ENCODE data around the gene SUN3. TPM values are rescaled to one million over a fixed set of nuclear protein-coding genes. Genes with fewer than 3 reads are reported as not detected.

The SUN3 gene
- total RNA-seq, 4 donors from 2014 or later: not detected

DNA sequence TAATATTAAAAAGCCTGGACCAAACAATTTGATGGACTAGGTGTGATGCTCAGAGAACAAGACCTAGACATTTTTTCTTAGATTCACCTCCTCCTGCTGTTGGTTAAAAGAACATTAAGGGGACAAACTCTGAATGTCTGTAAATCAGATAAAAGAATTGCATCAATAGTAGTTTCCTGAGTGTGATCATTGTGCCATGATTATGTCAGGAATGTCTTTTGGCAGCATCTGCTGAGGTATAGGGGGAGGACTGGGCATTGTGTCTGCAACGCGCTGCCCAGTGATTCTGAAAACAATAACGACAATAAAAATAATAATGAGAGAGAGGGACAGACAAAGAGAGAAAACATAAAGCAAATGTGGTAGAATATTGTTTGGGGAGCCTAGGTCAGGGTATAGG, 13.3 kb upstream of the SUN3 start:
- Histone ChIP-seq H3K4me3 (no peak overlapping the region), H3K27me3 (no peaks in the 10 kb centered on the region), H3K9me3 (no peaks in the 10 kb centered on the region), H3K4me1 (no peaks in the 10 kb centered on the region), H3K27ac (no peak overlapping the region), H3K36me3 (no peaks in the 10 kb centered on the region)
- no peak for TF ChIP-seq POLR2A (IDR thresholded peaks at IDR 0.05)
- TF ChIP-seq, protein P1, sequence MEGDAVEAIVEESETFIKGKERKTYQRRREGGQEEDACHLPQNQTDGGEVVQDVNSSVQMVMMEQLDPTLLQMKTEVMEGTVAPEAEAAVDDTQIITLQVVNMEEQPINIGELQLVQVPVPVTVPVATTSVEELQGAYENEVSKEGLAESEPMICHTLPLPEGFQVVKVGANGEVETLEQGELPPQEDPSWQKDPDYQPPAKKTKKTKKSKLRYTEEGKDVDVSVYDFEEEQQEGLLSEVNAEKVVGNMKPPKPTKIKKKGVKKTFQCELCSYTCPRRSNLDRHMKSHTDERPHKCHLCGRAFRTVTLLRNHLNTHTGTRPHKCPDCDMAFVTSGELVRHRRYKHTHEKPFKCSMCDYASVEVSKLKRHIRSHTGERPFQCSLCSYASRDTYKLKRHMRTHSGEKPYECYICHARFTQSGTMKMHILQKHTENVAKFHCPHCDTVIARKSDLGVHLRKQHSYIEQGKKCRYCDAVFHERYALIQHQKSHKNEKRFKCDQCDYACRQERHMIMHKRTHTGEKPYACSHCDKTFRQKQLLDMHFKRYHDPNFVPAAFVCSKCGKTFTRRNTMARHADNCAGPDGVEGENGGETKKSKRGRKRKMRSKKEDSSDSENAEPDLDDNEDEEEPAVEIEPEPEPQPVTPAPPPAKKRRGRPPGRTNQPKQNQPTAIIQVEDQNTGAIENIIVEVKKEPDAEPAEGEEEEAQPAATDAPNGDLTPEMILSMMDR (IDR thresholded peaks at IDR 0.05): no peak
- intact Hi-C loops (cut with DNase I; ENCODE audit: low total_unique reads): no loop called here
- DNase-seq: no peak

DNA sequence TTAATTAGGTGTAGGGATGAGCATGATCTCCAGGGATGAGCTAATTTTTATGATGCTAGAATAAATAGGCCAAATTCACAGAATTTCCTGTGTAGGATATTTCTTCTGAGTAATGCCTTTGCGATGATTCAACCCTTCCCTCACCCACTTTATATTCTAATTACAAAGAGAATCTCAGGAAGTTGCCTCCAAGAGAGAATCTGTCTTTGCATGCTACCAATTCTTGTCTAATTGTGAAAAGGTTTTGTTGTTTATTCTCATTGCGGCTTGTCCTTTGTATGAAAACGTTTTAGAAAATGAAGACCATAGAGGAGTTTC, 12.7 kb upstream of the SUN3 start:
- no peak overlapping the region for H3K27ac ChIP-seq
- intact Hi-C loops (cut with DNase I; ENCODE audit: low total_unique reads): no loop called here
- TF ChIP-seq POLR2A (IDR thresholded peaks at IDR 0.05): no peak
- TF ChIP-seq, protein P1 (IDR thresholded peaks at IDR 0.05): no peak
- no peaks in the 10 kb centered on the region for H3K27me3 ChIP-seq
- H3K4me3 ChIP-seq: no peak overlapping the region
- H3K9me3 ChIP-seq: no peaks in the 10 kb centered on the region
- no peaks in the 10 kb centered on the region for H3K36me3 ChIP-seq
- no peak for DNase-seq
- H3K4me1 ChIP-seq: no peaks in the 10 kb centered on the region

DNA sequence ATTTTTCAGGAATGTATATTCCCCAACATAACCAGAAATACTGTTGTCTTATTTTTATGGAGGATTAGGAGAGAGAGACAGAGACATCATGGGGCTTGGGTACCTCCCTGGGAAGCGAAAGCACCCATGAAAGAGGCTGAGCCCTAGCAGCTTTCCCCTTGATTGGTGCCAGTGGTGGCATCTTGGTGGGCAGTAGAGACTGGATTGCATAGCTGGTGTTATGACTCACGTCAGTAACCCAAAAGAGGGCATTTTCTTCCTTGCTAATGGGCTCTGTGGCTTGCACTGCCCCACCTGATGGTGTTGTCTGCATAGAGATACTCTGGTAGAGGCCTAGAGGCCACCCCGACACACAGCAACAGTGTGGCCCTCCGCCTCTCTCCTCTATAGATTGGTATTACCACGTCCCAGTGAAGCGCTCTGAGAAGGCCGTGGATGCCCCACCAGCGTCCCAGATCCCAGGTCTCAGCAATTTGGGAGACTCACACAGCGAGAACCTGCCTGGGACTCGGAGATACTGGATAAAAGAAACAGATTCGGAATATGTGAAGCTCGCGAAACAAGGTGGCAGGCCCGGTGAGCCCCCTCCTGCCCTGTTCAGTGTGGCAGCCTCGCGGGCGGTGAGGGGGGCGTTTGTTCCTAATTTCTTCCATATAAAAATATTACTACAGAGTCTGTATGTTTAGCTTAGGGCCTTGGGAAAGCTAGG, 12.2 kb upstream of the SUN3 start:
- TF ChIP-seq, protein P1 (IDR thresholded peaks at IDR 0.05): no peak
- TF ChIP-seq POLR2A (IDR thresholded peaks at IDR 0.05): no peak

DNA sequence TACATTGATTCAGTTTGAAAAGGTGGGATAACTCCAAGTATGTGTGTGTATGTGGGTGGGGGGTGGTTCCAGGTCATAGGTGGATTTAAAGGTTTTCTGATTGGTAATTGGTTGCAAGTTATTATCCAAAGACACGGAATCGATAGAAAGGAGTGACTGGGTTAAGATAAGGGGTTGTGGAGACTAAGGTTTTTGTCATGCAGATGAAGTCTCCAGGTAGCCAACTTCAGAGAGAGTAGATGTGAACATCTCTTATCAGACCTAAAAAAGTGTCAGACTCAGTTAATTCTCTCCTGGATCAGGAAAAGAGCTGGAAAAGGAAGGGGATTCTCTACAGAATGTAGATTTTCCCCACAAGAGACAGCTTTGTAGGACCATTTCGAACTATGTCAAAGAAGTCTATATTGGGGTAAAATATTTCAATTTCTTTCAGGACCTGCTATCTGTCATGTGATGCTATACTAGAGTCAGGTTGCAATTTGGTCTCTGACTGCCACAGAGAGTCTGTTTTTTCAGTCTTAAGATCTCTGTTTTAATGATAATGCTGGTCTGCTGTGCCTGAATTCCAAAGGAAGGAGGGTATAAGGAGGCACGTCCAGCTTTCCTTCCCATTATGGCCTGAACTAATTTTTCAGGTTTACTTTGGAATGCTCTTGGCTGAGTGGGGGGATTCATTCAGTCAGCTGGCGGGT, 10.1 kb upstream of the SUN3 start:
- Histone ChIP-seq H3K4me1 (no peaks in the 10 kb centered on the region), H3K36me3 (no peaks in the 10 kb centered on the region), H3K27ac (no peak overlapping the region), H3K27me3 (no peaks in the 10 kb centered on the region), H3K9me3 (no peaks in the 10 kb centered on the region), H3K4me3 (no peak overlapping the region)
- intact Hi-C loops (cut with DNase I; ENCODE audit: low total_unique reads): loop anchor here (10.0 kb wide), 1 partner anchor 76 kb away; no protein-coding TSS in a partner anchor
- no peak for DNase-seq
- TF ChIP-seq POLR2A (IDR thresholded peaks at IDR 0.05): no peak
- TF ChIP-seq, protein P1 (IDR thresholded peaks at IDR 0.05): no peak

More for the DNA sequence above, 12.2 kb upstream of the SUN3 start:
- no peak for DNase-seq
- no peaks in the 10 kb centered on the region for H3K9me3 ChIP-seq
- intact Hi-C loops (cut with DNase I; ENCODE audit: low total_unique reads): no loop called here
- H3K4me3 ChIP-seq: no peak overlapping the region
- H3K4me1 ChIP-seq: no peaks in the 10 kb centered on the region
- no peaks in the 10 kb centered on the region for H3K36me3 ChIP-seq
- H3K27me3 ChIP-seq: no peaks in the 10 kb centered on the region
- H3K27ac ChIP-seq: no peak overlapping the region

DNA sequence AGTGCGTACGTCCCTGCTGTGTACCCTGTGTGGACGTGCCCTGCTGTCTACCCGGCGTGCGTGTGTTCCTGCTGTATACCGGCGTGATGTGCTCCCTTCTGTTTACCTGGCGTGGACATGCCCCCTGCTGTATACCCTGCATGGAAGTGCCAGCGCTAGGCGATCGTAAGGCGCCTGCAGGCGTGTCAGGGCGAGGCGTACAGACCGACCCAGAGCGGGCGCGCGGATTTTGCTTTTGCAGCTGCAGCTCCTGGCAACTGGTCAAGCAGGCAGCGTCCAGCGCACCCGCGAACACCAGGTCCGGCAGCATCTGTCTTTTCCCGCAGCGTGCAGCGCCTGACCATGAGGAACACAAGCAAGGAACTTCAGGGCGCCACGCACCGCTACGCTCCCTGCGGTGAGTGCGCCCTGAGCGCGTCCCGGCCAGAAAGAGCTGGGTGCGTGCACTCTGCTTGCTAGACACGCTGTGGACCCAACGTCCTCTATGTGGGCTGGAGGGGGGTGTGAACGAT, 7.1 kb upstream of the SUN3 start:
- H3K27ac ChIP-seq: no peak overlapping the region
- H3K36me3 ChIP-seq: no peaks in the 10 kb centered on the region
- intact Hi-C loops (cut with DNase I; ENCODE audit: low total_unique reads): loop anchor here (10.0 kb wide), 1 partner anchor 79 kb away; no protein-coding TSS in a partner anchor
- H3K4me3 ChIP-seq: peak overlapping the region; percentile 30 to 37
- H3K4me1 ChIP-seq: no peaks in the 10 kb centered on the region
- H3K9me3 ChIP-seq: no peaks in the 10 kb centered on the region
- TF ChIP-seq, protein P1 (IDR thresholded peaks at IDR 0.05): no peak
- no peak for TF ChIP-seq POLR2A (IDR thresholded peaks at IDR 0.05)
- no peaks in the 10 kb centered on the region for H3K27me3 ChIP-seq
- peak in 1 of 2 donors; percentile 25 for DNase-seq

All from uterus (tissue), 4 donors.